Measurements from ENCODE around the gene TPPP. TPM values are rescaled to one million over a fixed set of nuclear protein-coding genes. Genes with fewer than 3 reads are reported as not detected.

Gene TPPP
- total RNA-seq, 1 experiment from 2014 or later = 0.04 TPM

GRCh38 chr5:624951-625230 is 68.3 kb downstream of the TPPP start:
- Histone ChIP-seq H3K36me3 (no peaks in the 10 kb centered on the region; the same call in 1 of the 2 replicates), H3K4me1 (no peaks in the 10 kb centered on the region), H3K9me3 (replicated peaks) (no peaks in the 10 kb centered on the region), H3K27ac (no peak overlapping the region), H3K4me3 (no peak overlapping the region), H3K27me3 (no peaks in the 10 kb centered on the region)
- DNase-seq = no peak

GRCh38 chr5:624118-624950 is 68.8 kb downstream of the TPPP start:
- no peaks in the 10 kb centered on the region for H3K9me3 ChIP-seq (replicated peaks)
- no peak overlapping the region for H3K4me3 ChIP-seq
- DNase-seq = no peak
- H3K27ac ChIP-seq = no peak overlapping the region
- no peaks in the 10 kb centered on the region for H3K4me1 ChIP-seq
- H3K27me3 ChIP-seq = no peaks in the 10 kb centered on the region
- peaks cover 3% of the 10 kb centered on the region; the same call in 1 of the 2 replicates for H3K36me3 ChIP-seq

- Histone ChIP-seq H3K27me3 (no peaks in the 10 kb centered on the region), H3K4me1 (no peaks in the 10 kb centered on the region), H3K9me3 (replicated peaks) (no peaks in the 10 kb centered on the region), H3K27ac (no peak overlapping the region), H3K4me3 (no peak overlapping the region), H3K36me3 (peaks cover 3% of the 10 kb centered on the region; the same call in 1 of the 2 replicates)
- DNase-seq = no peak
Measured at GRCh38 chr5:623531-623930, 69.6 kb downstream of the TPPP start.

GRCh38 chr5:622946-623522 is 70.1 kb downstream of the TPPP start:
- Histone ChIP-seq H3K27ac (no peak overlapping the region), H3K36me3 (peaks cover 3% of the 10 kb centered on the region; the same call in 1 of the 2 replicates), H3K27me3 (no peaks in the 10 kb centered on the region), H3K4me3 (no peak overlapping the region), H3K4me1 (no peaks in the 10 kb centered on the region), H3K9me3 (replicated peaks) (no peaks in the 10 kb centered on the region)
- DNase-seq = no peak

GRCh38 chr5:622359-622758 is 70.8 kb downstream of the TPPP start:
- no peaks in the 10 kb centered on the region for H3K9me3 ChIP-seq (replicated peaks)
- no peaks in the 10 kb centered on the region for H3K27me3 ChIP-seq
- no peaks in the 10 kb centered on the region for H3K4me1 ChIP-seq
- H3K4me3 ChIP-seq = no peak overlapping the region
- 0 out of 2 replicates have a peak, but pooled peaks cover 3% of the 10 kb centered on the region for H3K36me3 ChIP-seq
- no peak for DNase-seq
- no peak overlapping the region for H3K27ac ChIP-seq

DNA sequence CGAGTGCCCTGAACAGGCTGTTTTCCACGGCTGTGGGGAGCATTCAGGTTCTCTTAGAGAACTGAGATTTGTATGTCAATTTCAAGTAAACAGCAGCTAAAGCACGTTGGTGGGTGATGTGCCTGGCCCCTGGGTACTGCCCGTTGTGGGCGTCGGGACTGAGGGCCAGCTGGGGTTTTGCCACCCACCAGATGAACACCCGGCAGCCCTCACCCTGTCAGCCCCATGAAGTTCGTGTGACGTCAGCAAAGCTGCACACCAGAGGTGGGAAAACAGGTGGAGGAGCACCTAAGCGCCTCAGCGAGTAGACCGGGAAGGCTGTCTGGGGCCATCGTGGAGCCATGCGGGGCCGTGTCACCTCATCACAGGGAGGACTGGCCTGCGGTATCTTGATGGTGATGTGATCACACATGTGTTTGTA is 71.8 kb downstream of the TPPP start:
- no peak for DNase-seq
- H3K27me3 ChIP-seq = no peaks in the 10 kb centered on the region
- no peak overlapping the region for H3K4me3 ChIP-seq
- H3K27ac ChIP-seq = no peak overlapping the region
- H3K4me1 ChIP-seq = no peaks in the 10 kb centered on the region
- H3K9me3 ChIP-seq (replicated peaks) = no peaks in the 10 kb centered on the region
- 0 out of 2 replicates have a peak, but pooled peaks cover 3% of the 10 kb centered on the region for H3K36me3 ChIP-seq

GRCh38 chr5:620586-621180 is 72.5 kb downstream of the TPPP start:
- Histone ChIP-seq H3K27me3 (no peaks in the 10 kb centered on the region), H3K27ac (no peak overlapping the region), H3K4me1 (no peaks in the 10 kb centered on the region), H3K4me3 (no peak overlapping the region), H3K36me3 (0 out of 2 replicates have a peak, but pooled peaks cover 3% of the 10 kb centered on the region), H3K9me3 (replicated peaks) (no peaks in the 10 kb centered on the region)
- no peak for DNase-seq

DNA sequence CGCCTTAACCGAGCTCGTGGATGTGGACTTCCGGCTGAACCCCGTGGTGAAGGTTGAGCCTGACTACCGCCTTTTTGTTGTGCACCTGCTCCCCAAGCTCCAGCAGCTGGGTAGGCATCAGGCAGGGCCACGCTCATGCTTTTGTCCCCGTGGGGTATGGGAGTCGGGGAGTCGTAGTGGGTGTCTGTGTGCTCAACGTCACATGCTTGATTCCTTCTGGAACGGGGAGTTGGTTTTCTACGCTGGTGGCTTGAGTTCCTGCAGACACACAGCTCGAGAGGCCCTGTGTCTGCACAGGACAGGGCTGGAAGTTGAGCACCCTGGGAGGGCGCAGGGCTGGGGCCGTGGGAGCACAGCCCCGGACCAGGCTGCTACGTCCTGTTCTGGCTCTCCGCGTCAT is 73.0 kb downstream of the TPPP start:
- no peak for DNase-seq
- no peak overlapping the region for H3K4me3 ChIP-seq
- H3K4me1 ChIP-seq = no peaks in the 10 kb centered on the region
- H3K27me3 ChIP-seq = no peaks in the 10 kb centered on the region
- H3K27ac ChIP-seq = no peak overlapping the region
- no peaks in the 10 kb centered on the region for H3K9me3 ChIP-seq (replicated peaks)
- H3K36me3 ChIP-seq = 0 out of 2 replicates have a peak, but pooled peaks cover 3% of the 10 kb centered on the region

DNA sequence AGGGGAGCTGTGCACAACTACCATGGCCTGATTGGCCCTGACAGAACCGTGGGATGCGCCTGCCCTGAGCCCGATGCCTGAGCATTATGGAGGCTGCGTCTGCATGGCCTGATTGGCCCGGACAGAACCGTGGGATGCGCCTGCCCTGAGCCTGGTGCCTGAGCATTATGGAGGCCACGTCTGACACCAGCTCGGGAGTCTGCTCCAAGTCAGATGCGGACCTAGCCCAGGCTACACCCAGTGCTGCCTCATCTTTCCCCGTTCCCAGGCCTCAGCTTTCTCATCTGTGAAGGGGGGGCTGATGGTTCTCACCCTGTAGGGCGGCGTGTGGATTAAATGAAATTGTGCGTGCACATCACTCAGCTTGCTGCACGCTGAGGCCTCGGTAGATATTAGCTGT is 73.7 kb downstream of the TPPP start:
- Histone ChIP-seq H3K27ac (no peak overlapping the region), H3K36me3 (0 out of 2 replicates have a peak, but pooled peaks cover 3% of the 10 kb centered on the region), H3K27me3 (no peaks in the 10 kb centered on the region), H3K4me1 (no peaks in the 10 kb centered on the region), H3K9me3 (replicated peaks) (no peaks in the 10 kb centered on the region), H3K4me3 (no peak overlapping the region)
- DNase-seq = no peak

DNA sequence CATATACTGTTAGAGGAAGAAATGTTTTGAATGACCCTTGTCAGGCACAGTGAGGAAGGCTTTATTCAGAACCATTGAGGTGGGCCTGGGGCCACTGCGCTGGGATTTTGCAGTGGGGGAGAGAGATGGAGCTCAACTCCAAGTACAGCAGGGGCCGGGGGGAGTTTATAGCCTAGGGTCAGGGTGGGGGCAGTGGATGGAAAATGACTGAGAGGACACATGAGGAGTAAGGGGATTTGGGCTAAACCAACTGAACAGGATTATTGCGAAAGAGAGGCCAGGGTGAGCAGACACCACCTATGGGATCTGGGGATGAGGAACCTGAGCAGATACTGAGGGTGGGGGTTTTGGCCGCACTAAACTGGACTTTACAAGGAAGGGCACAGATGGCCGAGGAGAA is 74.7 kb downstream of the TPPP start:
- no peak overlapping the region for H3K27ac ChIP-seq
- H3K36me3 ChIP-seq = 0 out of 2 replicates have a peak, but pooled peaks cover 3% of the 10 kb centered on the region
- H3K27me3 ChIP-seq = no peaks in the 10 kb centered on the region
- no peaks in the 10 kb centered on the region for H3K4me1 ChIP-seq
- H3K4me3 ChIP-seq = no peak overlapping the region
- no peak for DNase-seq
- no peaks in the 10 kb centered on the region for H3K9me3 ChIP-seq (replicated peaks)

GRCh38 chr5:617896-618295 is 75.3 kb downstream of the TPPP start:
- H3K36me3 ChIP-seq = 0 out of 2 replicates have a peak, but pooled peaks cover 3% of the 10 kb centered on the region
- no peaks in the 10 kb centered on the region for H3K9me3 ChIP-seq (replicated peaks)
- H3K27ac ChIP-seq = no peak overlapping the region
- no peak for DNase-seq
- no peak overlapping the region for H3K4me3 ChIP-seq
- H3K4me1 ChIP-seq = no peaks in the 10 kb centered on the region
- no peaks in the 10 kb centered on the region for H3K27me3 ChIP-seq

DNA sequence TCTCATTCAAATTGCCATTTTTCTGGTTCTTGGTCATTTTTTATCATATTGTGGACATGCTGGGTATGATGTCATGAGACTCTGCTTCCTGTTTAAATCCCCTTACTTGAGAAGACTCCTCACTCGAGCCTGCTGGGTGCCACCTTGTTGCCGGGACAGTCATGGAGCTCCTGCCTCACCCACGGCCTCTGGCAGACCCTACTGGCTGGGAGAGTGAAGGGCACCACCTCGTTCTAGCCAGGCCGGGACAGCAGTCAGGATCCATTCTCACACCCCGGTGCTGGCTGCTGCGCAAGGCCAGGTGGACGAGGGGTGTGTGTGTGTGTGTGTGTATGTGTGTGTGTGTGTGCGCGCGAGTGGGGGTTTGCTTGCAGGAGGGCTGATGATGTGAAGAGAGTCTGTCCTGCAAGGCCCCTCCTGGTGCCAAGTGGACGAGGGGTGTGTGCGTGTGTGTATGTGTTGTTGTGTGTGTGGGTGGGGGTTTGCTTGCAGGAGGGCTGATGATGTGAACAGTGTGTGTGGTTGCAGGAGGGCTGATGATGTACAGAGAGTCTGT is 76.6 kb downstream of the TPPP start:
- no peak overlapping the region for H3K4me3 ChIP-seq
- H3K9me3 ChIP-seq (replicated peaks) = no peaks in the 10 kb centered on the region
- no peaks in the 10 kb centered on the region for H3K27me3 ChIP-seq
- 0 out of 2 replicates have a peak, but pooled peaks cover 3% of the 10 kb centered on the region for H3K36me3 ChIP-seq
- H3K4me1 ChIP-seq = no peaks in the 10 kb centered on the region
- no peak overlapping the region for H3K27ac ChIP-seq
- DNase-seq = no peak

GRCh38 chr5:612498-613424 is 80.4 kb downstream of the TPPP start:
- peak in 1 of 2 experiments; percentile 16 for DNase-seq
- H3K9me3 ChIP-seq (replicated peaks) = no peaks in the 10 kb centered on the region
- H3K27ac ChIP-seq = peak overlapping the region; percentile 23; the same call in 1 of the 2 replicates
- H3K27me3 ChIP-seq = no peaks in the 10 kb centered on the region
- peak overlapping the region; percentile 82 for H3K4me3 ChIP-seq
- H3K36me3 ChIP-seq = no peaks in the 10 kb centered on the region
- no peaks in the 10 kb centered on the region for H3K4me1 ChIP-seq
